Neural progenitor cell (in vitro differentiated cells): ENCODE data around the gene HKDC1.

ENCODE experiments used
- CTCF ChIP-seq: fragments of 200-600 bp; sonication (generic); IDR thresholded peaks from 2 replicates; pipeline ENCODE4 v1.5.1; 2017; ENCODE audit warnings: antibody characterized with exemption, mild to moderate bottlenecking
- EZH2 ChIP-seq: fragments of 200-600 bp; sonication (generic); IDR thresholded peaks from 2 replicates; pipeline ENCODE4 v1.6.1; 2017; ENCODE audit warnings: antibody characterized with exemption, mild to moderate bottlenecking, moderate library complexity
- EZH2phosphoT487 ChIP-seq: fragments of 200-600 bp; sonication (generic); IDR thresholded peaks from 2 replicates; pipeline ENCODE4 v1.6.1; 2017; ENCODE audit warnings: antibody characterized with exemption

GRCh38 chr10:69246581-69247312 lies 26.6 kb downstream of the HKDC1 start:
- TF ChIP-seq CTCF (no peak), EZH2 (no peak), EZH2phosphoT487 (no peak)
